HL-60 (cell line): Measurements from ENCODE around the gene SECTM1.
"Not testable (repeated sequence)": the region's sequence is repeated elsewhere in the genome, so short reads cannot be mapped to it uniquely, and the experiment has no call there.

Source experiments
- DNase-seq, 2 experiments: peaks; one replicate each; pipeline ENCODE4 v3.0.0-alpha.2; 2010 to 2020; ENCODE audit warnings: low read depth in 1 of 2, low spot score in 1 of 2
- H3K27ac ChIP-seq: fragments of 250-450 bp; sonication (Bioruptor Pico); replicated peaks from 2 replicates; pipeline ENCODE4 v1.5.1; 2020; ENCODE audit warnings: mild to moderate bottlenecking, moderate library complexity
- H3K27me3 ChIP-seq: fragments of 250-450 bp; sonication (Bioruptor Pico); 2 replicates; pipeline ENCODE4 v1.5.1; 2021; ENCODE audit warnings: mild to moderate bottlenecking, moderate library complexity; ENCODE audit not compliant: insufficient read depth, poor library complexity, severe bottlenecking
- H3K4me3 ChIP-seq: replicated peaks from 2 replicates; pipeline ENCODE4 v1.5.1; 2011; ENCODE audit warnings: mild to moderate bottlenecking, control low read depth, low read length; ENCODE audit not compliant: insufficient read depth
- GABPA ChIP-seq: IDR thresholded peaks from 2 replicates; pipeline ENCODE4 v1.6.1; 2012; ENCODE audit warnings: low read depth
- POLR2AphosphoS5 ChIP-seq: IDR thresholded peaks from 2 replicates; pipeline ENCODE4 v1.6.1; 2012; ENCODE audit warnings: low read depth
- SPI1 ChIP-seq: IDR thresholded peaks from 2 replicates; pipeline ENCODE4 v1.6.1; 2012; ENCODE audit warnings: low read depth, mild to moderate bottlenecking, borderline replicate concordance
- TF ChIP-seq, protein P1 (sequence below): IDR thresholded peaks from 2 replicates; pipeline ENCODE4 v1.6.1; 2012; ENCODE audit warnings: low read depth; ENCODE audit not compliant: insufficient replicate concordance
- TF ChIP-seq, protein P2 (sequence below): IDR thresholded peaks from one replicate; pipeline ENCODE4 v1.5.1; 2011; ENCODE audit warnings: low read length, control low read depth, inconsistent platforms; ENCODE audit not compliant: insufficient read depth

The SECTM1 gene

DNA sequence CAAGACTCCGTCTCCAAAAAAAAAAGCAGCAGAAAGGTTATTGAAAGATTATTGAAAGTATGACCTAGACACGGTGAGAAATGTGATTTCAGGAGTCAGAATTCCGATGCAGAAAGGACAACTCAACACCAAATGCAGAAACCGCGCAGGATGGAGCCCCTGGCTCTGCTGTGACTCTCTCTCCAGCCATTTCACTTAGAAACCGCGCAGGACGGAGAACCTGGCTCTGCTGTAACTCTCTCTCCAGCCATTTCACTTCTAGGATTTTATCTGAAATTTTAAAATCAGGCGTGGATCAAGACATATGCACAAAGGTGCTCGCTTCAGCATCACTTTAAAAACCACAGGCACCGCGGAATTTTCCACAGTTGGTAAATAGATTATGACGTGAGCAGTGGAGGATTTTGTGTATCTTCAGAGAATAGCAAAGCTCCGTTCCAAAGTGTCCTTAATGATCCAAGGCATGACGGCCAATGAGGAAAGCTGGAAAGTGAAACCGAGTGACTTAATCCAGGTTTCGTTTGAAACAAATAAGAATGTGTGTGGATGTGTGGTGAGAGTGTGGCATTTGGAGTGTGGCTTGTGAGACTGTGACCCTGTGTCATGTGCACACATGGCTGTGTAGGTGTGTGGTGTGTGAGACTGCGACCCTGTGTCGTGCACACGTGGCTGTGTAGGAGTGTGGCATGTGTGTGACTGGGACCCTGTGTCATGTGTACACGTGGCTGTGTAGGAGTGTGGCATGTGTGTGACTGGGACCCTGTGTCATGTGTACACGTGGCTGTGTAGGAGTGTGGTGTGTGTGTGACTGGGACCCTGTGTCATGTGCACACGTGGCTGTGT is 47.5 kb upstream of the SECTM1 start:
- no peak for DNase-seq
- TF ChIP-seq, protein P1, sequence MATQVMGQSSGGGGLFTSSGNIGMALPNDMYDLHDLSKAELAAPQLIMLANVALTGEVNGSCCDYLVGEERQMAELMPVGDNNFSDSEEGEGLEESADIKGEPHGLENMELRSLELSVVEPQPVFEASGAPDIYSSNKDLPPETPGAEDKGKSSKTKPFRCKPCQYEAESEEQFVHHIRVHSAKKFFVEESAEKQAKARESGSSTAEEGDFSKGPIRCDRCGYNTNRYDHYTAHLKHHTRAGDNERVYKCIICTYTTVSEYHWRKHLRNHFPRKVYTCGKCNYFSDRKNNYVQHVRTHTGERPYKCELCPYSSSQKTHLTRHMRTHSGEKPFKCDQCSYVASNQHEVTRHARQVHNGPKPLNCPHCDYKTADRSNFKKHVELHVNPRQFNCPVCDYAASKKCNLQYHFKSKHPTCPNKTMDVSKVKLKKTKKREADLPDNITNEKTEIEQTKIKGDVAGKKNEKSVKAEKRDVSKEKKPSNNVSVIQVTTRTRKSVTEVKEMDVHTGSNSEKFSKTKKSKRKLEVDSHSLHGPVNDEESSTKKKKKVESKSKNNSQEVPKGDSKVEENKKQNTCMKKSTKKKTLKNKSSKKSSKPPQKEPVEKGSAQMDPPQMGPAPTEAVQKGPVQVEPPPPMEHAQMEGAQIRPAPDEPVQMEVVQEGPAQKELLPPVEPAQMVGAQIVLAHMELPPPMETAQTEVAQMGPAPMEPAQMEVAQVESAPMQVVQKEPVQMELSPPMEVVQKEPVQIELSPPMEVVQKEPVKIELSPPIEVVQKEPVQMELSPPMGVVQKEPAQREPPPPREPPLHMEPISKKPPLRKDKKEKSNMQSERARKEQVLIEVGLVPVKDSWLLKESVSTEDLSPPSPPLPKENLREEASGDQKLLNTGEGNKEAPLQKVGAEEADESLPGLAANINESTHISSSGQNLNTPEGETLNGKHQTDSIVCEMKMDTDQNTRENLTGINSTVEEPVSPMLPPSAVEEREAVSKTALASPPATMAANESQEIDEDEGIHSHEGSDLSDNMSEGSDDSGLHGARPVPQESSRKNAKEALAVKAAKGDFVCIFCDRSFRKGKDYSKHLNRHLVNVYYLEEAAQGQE, result no peak
- no peak for TF ChIP-seq GABPA
- TF ChIP-seq, protein P2, sequence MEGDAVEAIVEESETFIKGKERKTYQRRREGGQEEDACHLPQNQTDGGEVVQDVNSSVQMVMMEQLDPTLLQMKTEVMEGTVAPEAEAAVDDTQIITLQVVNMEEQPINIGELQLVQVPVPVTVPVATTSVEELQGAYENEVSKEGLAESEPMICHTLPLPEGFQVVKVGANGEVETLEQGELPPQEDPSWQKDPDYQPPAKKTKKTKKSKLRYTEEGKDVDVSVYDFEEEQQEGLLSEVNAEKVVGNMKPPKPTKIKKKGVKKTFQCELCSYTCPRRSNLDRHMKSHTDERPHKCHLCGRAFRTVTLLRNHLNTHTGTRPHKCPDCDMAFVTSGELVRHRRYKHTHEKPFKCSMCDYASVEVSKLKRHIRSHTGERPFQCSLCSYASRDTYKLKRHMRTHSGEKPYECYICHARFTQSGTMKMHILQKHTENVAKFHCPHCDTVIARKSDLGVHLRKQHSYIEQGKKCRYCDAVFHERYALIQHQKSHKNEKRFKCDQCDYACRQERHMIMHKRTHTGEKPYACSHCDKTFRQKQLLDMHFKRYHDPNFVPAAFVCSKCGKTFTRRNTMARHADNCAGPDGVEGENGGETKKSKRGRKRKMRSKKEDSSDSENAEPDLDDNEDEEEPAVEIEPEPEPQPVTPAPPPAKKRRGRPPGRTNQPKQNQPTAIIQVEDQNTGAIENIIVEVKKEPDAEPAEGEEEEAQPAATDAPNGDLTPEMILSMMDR, result no peak
- TF ChIP-seq POLR2AphosphoS5, result no peak
- TF ChIP-seq SPI1, result no peak
- H3K27me3 ChIP-seq, result peaks cover under 1% of the 10 kb centered on the region
- no peak overlapping the region for H3K27ac ChIP-seq
- H3K4me3 ChIP-seq, result no peak overlapping the region

DNA sequence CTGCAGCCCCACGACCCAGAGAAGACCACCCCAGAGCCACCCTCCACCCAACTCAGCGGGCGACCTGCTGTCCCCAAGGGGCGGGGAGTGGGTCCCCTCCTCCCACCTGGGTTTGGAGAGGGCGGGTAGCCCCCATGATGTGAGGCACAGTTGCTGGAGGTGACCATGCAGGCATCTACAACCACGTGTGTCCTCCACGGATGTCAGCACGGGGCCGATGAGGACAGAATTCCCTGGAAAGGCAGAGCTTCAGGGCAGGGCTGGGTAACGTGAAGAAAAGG is 45.1 kb upstream of the SECTM1 start:
- no peak for TF ChIP-seq GABPA
- TF ChIP-seq POLR2AphosphoS5, result no peak
- no peak for TF ChIP-seq SPI1
- TF ChIP-seq, protein P2, result no peak
- TF ChIP-seq, protein P1, result no peak
- DNase-seq, result no peak
- Histone ChIP-seq H3K4me3 (no peak overlapping the region), H3K27ac (no peak overlapping the region), H3K27me3 (peaks cover 12% of the 10 kb centered on the region)

DNA sequence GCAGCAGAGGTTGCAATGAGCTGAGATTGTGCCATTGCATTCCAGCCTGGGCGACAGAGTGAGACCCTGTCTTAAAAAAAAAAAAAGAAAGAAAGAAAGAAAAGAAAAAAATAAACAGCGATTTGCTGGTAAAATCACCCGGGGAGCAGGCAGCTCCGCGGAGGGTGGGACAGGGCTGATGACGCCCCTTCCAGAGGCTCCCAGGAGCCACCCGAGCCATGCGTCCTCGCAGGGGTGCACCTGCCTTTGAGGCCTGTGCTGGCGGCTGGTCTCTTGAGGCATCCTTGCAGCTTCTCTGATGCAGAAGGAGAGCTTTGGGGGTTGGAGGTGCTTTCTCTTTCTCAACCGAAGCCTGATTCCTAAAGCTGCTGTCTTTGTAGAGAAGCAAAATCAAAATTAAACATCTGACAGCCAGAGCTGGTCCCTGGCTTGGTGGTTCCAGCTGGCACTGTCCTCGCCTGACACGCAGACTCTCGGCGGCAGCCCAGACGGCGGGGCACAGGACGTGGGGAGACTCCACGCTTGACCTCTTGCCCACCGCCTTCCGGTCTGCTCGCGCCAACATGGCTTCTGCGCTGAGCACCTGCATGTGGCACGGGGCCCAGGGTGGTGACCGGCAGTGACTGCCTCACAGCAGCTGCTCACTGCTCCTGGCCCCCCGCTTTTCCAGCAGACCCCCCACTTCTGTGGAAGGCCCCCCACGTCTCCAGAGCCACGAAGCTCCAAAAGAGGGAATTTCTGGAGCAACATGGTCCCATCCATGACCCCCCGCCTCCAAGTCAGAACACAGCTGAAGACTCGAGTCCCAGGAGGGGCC is 44.6 kb upstream of the SECTM1 start:
- no peak overlapping the region for H3K4me3 ChIP-seq
- TF ChIP-seq, protein P1, result no peak
- TF ChIP-seq, protein P2, result no peak
- no peak for TF ChIP-seq SPI1
- no peak for TF ChIP-seq GABPA
- no peak for TF ChIP-seq POLR2AphosphoS5
- no peak overlapping the region for H3K27ac ChIP-seq
- DNase-seq, result no peak
- H3K27me3 ChIP-seq, result peaks cover 12% of the 10 kb centered on the region

DNA sequence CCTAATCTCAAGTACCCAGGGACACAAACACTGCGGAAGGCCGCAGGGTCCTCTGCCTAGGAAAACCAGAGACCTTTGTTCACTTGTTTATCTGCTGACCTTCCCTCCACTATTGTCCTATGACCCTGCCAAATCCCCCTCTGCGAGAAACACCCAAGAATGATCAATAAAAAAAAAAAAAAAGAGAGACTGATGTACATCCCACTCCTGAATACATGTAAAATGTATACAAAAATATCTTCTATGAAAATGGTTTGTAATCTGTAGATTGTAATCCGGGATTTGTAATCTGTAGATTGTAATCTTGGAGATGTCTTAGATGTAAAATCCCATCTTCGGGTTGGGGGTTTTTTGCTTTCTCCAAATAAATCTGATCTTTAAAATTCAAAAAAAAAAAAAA is 43.7 kb upstream of the SECTM1 start:
- H3K4me3 ChIP-seq, H3K27ac ChIP-seq, DNase-seq: not testable (repeated sequence)
- H3K27me3 ChIP-seq, result peaks cover 18% of the 10 kb centered on the region
